Ascending aorta (tissue), 2 donors: Measurements from ENCODE around the gene TMEM256. TPM values are rescaled to one million over a fixed set of nuclear protein-coding genes. Genes with fewer than 3 reads are reported as not detected.

ENCODE experiments used
- DNase-seq, 2 donors: peaks; one replicate each; pipeline ENCODE4 v3.0.0-alpha.2; 2019; ENCODE audit warnings: low spot score in 2 of 2
- H3K27ac ChIP-seq, 2 donors: fragments of 200-600 bp; sonication (generic); one replicate each; pipeline ENCODE4 v1.5.1; 2016 to 2017; ENCODE audit warnings: mild to moderate bottlenecking in 1 of 2
- H3K27me3 ChIP-seq: fragments of 200-600 bp; sonication (generic); one replicate; pipeline ENCODE4 v1.5.1; 2017
- H3K36me3 ChIP-seq, 2 donors: fragments of 200-600 bp; sonication (generic); one replicate each; pipeline ENCODE4 v1.5.1; 2016
- H3K4me1 ChIP-seq, 2 donors: fragments of 200-600 bp; sonication (generic); one replicate each; pipeline ENCODE4 v1.5.1; 2016 to 2017; ENCODE audit warnings: mild to moderate bottlenecking in 1 of 2
- H3K4me3 ChIP-seq, 2 donors: fragments of 200-600 bp; sonication (generic); one replicate each; pipeline ENCODE4 v1.5.1; 2016 to 2017; ENCODE audit warnings: mild to moderate bottlenecking in 1 of 2
- H3K9me3 ChIP-seq, 2 donors: fragments of 200-600 bp; sonication (generic); one replicate each; pipeline ENCODE4 v1.5.1; 2016
- CTCF ChIP-seq, 3 experiments: fragments of 200-600 bp in 2 of 3; fragments of 450-650 bp in 1 of 3; sonication (generic) in 2 of 3; IDR thresholded peaks; one replicate each; pipeline ENCODE4 v1.5.1; 2016 to 2019; ENCODE audit warnings: antibody characterized with exemption in 3 of 3, mild to moderate bottlenecking in 1 of 3, moderate library complexity in 1 of 3
- intact Hi-C: fragments of 100-400 bp; cut with DNase I; formaldehyde crosslinking; loops from one replicate; pipeline ENCODE4 v1.15.1; 2023
- total RNA-seq: library from RNA; depleted of rRNA; stranded (reverse); fragments of >200 nt; gene quantifications from one replicate; pipeline ENCODE4 v1.1.0, GENCODE V29; 2016

TMEM256 gene
- total RNA-seq, 1 donor from 2014 or later = 241 TPM

- peak; percentile 23 to 33 (median 25) for TF ChIP-seq CTCF (IDR thresholded peaks at IDR 0.05)
- Histone ChIP-seq H3K4me1 (peaks cover 5 to 14% of the 10 kb centered on the region in 2 donors), H3K27ac (peak within 1 kb of the TSS; percentile 87 to 91), H3K36me3 (peaks cover 8 to 24% of the 10 kb centered on the region in 2 donors), H3K4me3 (peak within 1 kb of the TSS; percentile 78 to 85), H3K9me3 (no peaks in the 10 kb centered on the region), H3K27me3 (no peaks in the 10 kb centered on the region)
- peak; percentile 56 to 90 for DNase-seq
- intact Hi-C loops = loop anchor here (1.0 to 2.0 kb wide), 2 partner anchors 10 to 66 kb away; partner anchors contain the start of genes NEURL4 and TMEM256
These were observed 9.3 kb downstream of the TMEM256 start, which contains the start of gene PLSCR3 for GRCh38 chr17:7394452-7395191. TSS of gene PLSCR3 (minus strand) at chr17:7394525. CDS start at chr17:7394110, 415 bp downstream.

GRCh38 chr17:7393613-7394451, 10.1 kb downstream of the TMEM256 start:
- DNase-seq = no peak
- TF ChIP-seq CTCF (IDR thresholded peaks at IDR 0.05) = no peak
- Histone ChIP-seq H3K27me3 (no peaks in the 10 kb centered on the region), H3K27ac (peak overlapping the region; percentile 87 to 91), H3K9me3 (no peaks in the 10 kb centered on the region), H3K4me1 (peaks cover 5 to 14% of the 10 kb centered on the region in 2 donors), H3K36me3 (peaks cover 13 to 32% of the 10 kb centered on the region in 2 donors), H3K4me3 (peak overlapping the region; percentile 78 to 85)
- intact Hi-C loops = loop anchor here (1.0 to 2.0 kb wide), 2 partner anchors 10 to 65 kb away; partner anchors contain the start of genes NEURL4 and TMEM256

- Histone ChIP-seq H3K27ac (peak overlapping the region; percentile 0 to 91), H3K4me3 (peak overlapping the region; percentile 78 to 85), H3K4me1 (peaks cover 5 to 14% of the 10 kb centered on the region in 2 donors), H3K36me3 (peaks cover 17 to 41% of the 10 kb centered on the region in 2 donors), H3K27me3 (no peaks in the 10 kb centered on the region), H3K9me3 (no peaks in the 10 kb centered on the region)
- no peak for DNase-seq
- intact Hi-C loops = no loop called here
- no peak for TF ChIP-seq CTCF (IDR thresholded peaks at IDR 0.05)
These were observed 10.9 kb downstream of the TMEM256 start for GRCh38 chr17:7392696-7393612.

GRCh38 chr17:7391307-7391706, 12.6 kb downstream of the TMEM256 start:
- H3K27ac ChIP-seq = no peak overlapping the region
- no peak for DNase-seq
- H3K4me3 ChIP-seq = no peak overlapping the region
- peaks cover 17 to 41% of the 10 kb centered on the region in 2 donors for H3K36me3 ChIP-seq
- no peaks in the 10 kb centered on the region for H3K9me3 ChIP-seq
- peaks cover 5 to 14% of the 10 kb centered on the region in 2 donors for H3K4me1 ChIP-seq
- TF ChIP-seq CTCF (IDR thresholded peaks at IDR 0.05) = no peak
- H3K27me3 ChIP-seq = no peaks in the 10 kb centered on the region
- intact Hi-C loops = no loop called here
